BE2C (cell line): Measurements from ENCODE around the gene TM4SF1.

ENCODE experiments used
- DNase-seq: peaks from one replicate; pipeline ENCODE4 v3.0.0-alpha.2; 2020
- H3K27me3 ChIP-seq: fragments of 250-450 bp; sonication (Bioruptor Pico); 2 replicates; pipeline ENCODE4 v1.5.1; 2020; ENCODE audit warnings: mild to moderate bottlenecking
- H3K36me3 ChIP-seq: fragments of 250-450 bp; sonication (Bioruptor Pico); 2 replicates; pipeline ENCODE4 v1.5.1; 2020; ENCODE audit warnings: mild to moderate bottlenecking
- H3K4me1 ChIP-seq: fragments of 250-450 bp; sonication (Bioruptor Pico); 2 replicates; pipeline ENCODE4 v1.5.1; 2020
- H3K4me3 ChIP-seq: 2 replicates; pipeline ENCODE4 v1.5.1; 2011; ENCODE audit warnings: low read depth, low read length
- H3K9me3 ChIP-seq: fragments of 250-450 bp; sonication (Bioruptor Pico); 2 replicates; pipeline ENCODE4 v1.5.1; 2020
- TF ChIP-seq, protein P1 (sequence below): IDR thresholded peaks from 2 replicates; pipeline ENCODE4 v1.5.1; 2012; ENCODE audit warnings: mild to moderate bottlenecking, low read depth, low read length

Gene TM4SF1

DNA sequence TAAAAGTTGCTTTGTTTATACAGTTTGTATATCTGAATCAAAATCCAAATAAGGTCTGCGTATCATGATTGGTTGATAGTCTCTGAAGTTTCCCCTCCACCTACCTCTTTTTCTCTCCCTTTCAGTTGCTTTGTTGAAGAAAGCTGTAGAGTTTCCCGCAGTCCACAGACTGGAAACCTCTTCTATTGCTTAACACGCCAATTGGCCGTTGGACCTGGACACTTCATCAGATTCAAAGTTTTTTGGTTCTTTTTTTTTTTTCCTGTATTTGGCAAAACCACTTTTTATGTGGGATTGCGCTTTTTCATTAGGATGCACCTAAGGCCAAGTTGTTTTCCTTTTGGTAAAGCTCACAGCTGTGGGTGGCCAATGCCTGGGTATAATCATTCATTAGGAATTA is 14.5 kb upstream of the TM4SF1 start:
- no peak overlapping the region for H3K4me3 ChIP-seq
- H3K36me3 ChIP-seq: no peaks in the 10 kb centered on the region
- H3K9me3 ChIP-seq: no peaks in the 10 kb centered on the region
- TF ChIP-seq, protein P1, sequence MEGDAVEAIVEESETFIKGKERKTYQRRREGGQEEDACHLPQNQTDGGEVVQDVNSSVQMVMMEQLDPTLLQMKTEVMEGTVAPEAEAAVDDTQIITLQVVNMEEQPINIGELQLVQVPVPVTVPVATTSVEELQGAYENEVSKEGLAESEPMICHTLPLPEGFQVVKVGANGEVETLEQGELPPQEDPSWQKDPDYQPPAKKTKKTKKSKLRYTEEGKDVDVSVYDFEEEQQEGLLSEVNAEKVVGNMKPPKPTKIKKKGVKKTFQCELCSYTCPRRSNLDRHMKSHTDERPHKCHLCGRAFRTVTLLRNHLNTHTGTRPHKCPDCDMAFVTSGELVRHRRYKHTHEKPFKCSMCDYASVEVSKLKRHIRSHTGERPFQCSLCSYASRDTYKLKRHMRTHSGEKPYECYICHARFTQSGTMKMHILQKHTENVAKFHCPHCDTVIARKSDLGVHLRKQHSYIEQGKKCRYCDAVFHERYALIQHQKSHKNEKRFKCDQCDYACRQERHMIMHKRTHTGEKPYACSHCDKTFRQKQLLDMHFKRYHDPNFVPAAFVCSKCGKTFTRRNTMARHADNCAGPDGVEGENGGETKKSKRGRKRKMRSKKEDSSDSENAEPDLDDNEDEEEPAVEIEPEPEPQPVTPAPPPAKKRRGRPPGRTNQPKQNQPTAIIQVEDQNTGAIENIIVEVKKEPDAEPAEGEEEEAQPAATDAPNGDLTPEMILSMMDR: no peak
- H3K4me1 ChIP-seq: peaks cover 27% of the 10 kb centered on the region
- no peaks in the 10 kb centered on the region for H3K27me3 ChIP-seq
- no peak for DNase-seq

DNA sequence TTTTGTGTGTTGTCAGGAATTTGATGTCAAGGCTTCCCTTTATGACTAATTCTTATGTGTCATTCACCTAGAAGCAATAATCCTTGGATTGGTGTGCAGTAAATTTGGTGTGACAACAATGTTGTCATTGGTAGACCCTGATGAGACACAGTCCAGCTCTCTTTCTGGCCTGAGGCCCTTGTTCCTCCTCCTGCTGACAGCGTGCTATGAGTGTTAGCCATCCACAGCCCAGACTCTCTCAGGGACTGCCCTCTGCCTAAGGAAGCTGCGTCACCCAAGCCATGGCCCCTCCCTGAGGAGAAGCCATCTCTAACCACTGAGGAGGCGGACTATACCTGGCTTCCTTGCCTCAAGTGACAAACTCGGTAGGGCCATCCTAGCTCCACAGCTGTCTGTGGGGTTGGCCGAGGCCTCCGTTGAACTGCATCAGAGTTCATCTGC is 13.3 kb upstream of the TM4SF1 start:
- Histone ChIP-seq H3K27me3 (no peaks in the 10 kb centered on the region), H3K4me3 (no peak overlapping the region), H3K4me1 (peaks cover 15% of the 10 kb centered on the region), H3K9me3 (no peaks in the 10 kb centered on the region), H3K36me3 (no peaks in the 10 kb centered on the region)
- no peak for DNase-seq
- TF ChIP-seq, protein P1: no peak

DNA sequence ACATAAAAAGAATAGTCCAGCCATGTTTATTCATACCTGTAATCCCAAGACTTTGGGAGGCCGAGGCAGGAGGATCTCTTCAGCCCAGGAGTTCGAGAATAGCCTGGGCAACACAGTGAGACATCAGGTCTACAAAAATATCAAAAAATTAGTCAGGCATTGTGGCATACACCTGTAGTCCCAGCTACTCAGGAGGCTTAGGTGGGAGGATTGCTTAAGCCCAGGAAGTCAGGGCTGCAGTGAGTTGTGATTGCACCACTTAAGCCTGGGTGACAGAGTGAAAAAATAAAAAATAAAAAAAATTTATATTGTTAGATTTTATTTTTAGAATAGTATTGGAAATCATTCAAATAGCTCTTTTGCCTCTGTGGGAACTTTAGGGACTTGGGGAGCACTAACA is 12.8 kb upstream of the TM4SF1 start:
- Histone ChIP-seq H3K9me3 (no peaks in the 10 kb centered on the region), H3K4me1 (peaks cover 12% of the 10 kb centered on the region), H3K4me3 (no peak overlapping the region), H3K27me3 (no peaks in the 10 kb centered on the region), H3K36me3 (no peaks in the 10 kb centered on the region)
- DNase-seq: no peak
- TF ChIP-seq, protein P1: no peak

DNA sequence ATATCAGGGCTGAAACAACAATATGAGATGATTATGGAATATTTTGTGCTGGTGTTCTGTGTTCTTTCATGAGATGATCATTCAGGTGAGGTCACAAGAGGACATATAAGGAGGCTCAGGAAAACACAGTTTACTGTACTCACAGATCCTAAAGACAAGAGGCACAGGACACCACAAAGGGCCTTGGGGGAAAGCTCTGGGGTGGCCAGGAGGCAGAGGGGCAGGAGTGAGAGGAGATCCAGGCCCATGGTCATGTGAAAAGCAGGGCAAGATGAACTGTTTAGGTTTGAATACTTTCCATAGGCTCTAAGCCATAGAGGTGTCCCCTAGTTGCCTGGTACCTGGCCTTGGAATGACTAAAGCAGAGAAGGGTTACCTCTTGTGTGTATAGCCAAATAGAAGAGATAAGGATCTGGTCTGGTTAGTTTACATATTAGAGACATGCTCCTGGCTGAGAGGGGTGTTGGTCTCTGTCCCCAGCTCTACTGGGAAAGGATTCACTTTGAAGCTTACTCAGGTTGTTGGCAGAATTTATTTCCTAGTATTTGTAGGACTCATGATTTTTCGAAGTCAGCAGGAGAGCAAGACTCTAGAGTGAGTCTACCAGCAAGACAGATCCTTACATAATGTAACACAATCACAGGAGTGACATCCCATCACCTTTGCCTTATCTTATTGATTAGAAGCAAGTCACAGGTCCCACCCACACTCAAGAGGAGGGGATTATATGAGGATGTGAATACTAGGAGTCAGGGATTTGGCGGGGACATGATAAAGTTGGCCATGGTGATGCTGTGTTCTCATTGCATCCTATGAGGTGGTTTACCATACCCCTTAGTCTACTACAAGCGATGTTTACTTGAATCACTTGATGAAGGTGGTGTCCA is 11.3 kb upstream of the TM4SF1 start:
- Histone ChIP-seq H3K27me3 (no peaks in the 10 kb centered on the region), H3K4me3 (no peak overlapping the region), H3K36me3 (no peaks in the 10 kb centered on the region), H3K4me1 (peaks cover 3% of the 10 kb centered on the region), H3K9me3 (no peaks in the 10 kb centered on the region)
- TF ChIP-seq, protein P1: no peak
- no peak for DNase-seq

GRCh38 chr3:149388001-149388440 is 10.6 kb upstream of the TM4SF1 start:
- TF ChIP-seq, protein P1: no peak
- H3K4me3 ChIP-seq: no peak overlapping the region
- no peaks in the 10 kb centered on the region for H3K36me3 ChIP-seq
- H3K27me3 ChIP-seq: no peaks in the 10 kb centered on the region
- no peak for DNase-seq
- H3K9me3 ChIP-seq: no peaks in the 10 kb centered on the region
- no peaks in the 10 kb centered on the region for H3K4me1 ChIP-seq

DNA sequence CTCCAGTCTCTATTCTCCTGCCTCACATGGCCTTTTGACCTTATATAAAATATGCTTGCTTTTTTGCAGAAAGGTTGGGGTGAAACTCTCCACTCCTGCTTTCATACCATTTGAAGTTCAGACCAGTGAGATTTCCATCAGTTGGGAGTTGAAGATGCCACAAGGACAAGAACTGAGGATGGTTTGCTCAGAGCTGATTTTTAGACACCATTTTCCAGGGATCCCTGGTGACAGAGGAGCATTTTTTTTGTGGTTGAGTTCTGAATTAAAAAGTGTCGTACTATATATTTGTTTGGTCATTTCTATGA is 8.8 kb upstream of the TM4SF1 start:
- no peaks in the 10 kb centered on the region for H3K9me3 ChIP-seq
- no peaks in the 10 kb centered on the region for H3K4me1 ChIP-seq
- TF ChIP-seq, protein P1: no peak

More for the DNA sequence above, 8.8 kb upstream of the TM4SF1 start:
- Histone ChIP-seq H3K27me3 (no peaks in the 10 kb centered on the region), H3K4me3 (no peak overlapping the region), H3K36me3 (no peaks in the 10 kb centered on the region)
- no peak for DNase-seq
